Osteocyte (in vitro differentiated cells): ENCODE measurements around the gene ELAC1. TPM values are rescaled to one million over a fixed set of nuclear protein-coding genes. Genes with fewer than 3 reads are reported as not detected.
"Not testable (repeated sequence)": the region's sequence is repeated elsewhere in the genome, so short reads cannot be mapped to it uniquely, and the experiment has no call there.

ENCODE experiments used
- DNase-seq: peaks from one replicate; pipeline ENCODE4 v3.0.0; 2021; ENCODE audit warnings: mixed read lengths; ENCODE audit not compliant: unreplicated experiment; ENCODE audit errors: extremely low spot score
- H3K27ac Mint-ChIP-seq: one replicate; pipeline ENCODE4 v1.8.0; 2021; ENCODE audit warnings: mild to moderate bottlenecking, mixed read lengths; ENCODE audit not compliant: unreplicated experiment
- H3K27me3 Mint-ChIP-seq: one replicate; pipeline ENCODE4 v1.8.0; 2021; ENCODE audit warnings: mixed read lengths; ENCODE audit not compliant: unreplicated experiment
- H3K36me3 Mint-ChIP-seq: one replicate; pipeline ENCODE4 v1.8.0; 2021; ENCODE audit warnings: mixed read lengths; ENCODE audit not compliant: unreplicated experiment
- H3K4me1 Mint-ChIP-seq: one replicate; pipeline ENCODE4 v1.8.0; 2021; ENCODE audit warnings: mixed read lengths; ENCODE audit not compliant: unreplicated experiment
- H3K4me3 Mint-ChIP-seq: one replicate; pipeline ENCODE4 v1.8.0; 2021; ENCODE audit warnings: mild to moderate bottlenecking, moderate library complexity, mixed read lengths; ENCODE audit not compliant: unreplicated experiment
- H3K9me3 Mint-ChIP-seq: one replicate; pipeline ENCODE4 v1.8.0; 2021; ENCODE audit warnings: mixed read lengths; ENCODE audit not compliant: unreplicated experiment
- CTCF ChIP-seq: fragments of 200-600 bp; sonication (generic); IDR thresholded peaks from 2 replicates; pipeline ENCODE4 v1.5.0; 2021; ENCODE audit warnings: antibody characterized with exemption, mild to moderate bottlenecking, moderate library complexity
- total RNA-seq: library from RNA; stranded (reverse); gene quantifications from 2 replicates; pipeline ENCODE4 v1.2.1, GENCODE V29; 2021

ELAC1 gene
- total RNA-seq, 1 donor from 2014 or later: 10.7 TPM

DNA sequence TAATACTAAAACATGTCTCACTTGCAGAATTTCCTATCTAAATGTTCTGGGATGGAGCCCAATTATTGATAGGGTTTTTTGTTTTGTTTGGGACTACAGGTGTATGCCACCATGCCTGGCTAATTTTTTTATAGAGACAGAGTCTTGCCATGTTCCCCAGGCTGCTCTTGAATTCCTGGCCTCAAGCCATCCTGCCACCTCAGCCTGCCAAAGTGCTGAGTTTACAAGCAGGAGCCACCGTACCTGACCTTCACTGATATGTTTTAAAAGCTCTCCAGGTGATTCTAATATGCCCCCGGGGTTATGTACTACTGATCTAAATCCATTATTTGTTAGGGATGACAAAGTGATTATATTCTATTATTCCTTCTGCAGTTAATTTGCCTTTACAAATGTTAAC lies 2.2 kb downstream of the ELAC1 start:
- H3K27ac Mint-ChIP-seq: no peak overlapping the region
- H3K4me3 Mint-ChIP-seq: no peak overlapping the region
- H3K9me3 Mint-ChIP-seq: no peaks in the 10 kb centered on the region

DNA sequence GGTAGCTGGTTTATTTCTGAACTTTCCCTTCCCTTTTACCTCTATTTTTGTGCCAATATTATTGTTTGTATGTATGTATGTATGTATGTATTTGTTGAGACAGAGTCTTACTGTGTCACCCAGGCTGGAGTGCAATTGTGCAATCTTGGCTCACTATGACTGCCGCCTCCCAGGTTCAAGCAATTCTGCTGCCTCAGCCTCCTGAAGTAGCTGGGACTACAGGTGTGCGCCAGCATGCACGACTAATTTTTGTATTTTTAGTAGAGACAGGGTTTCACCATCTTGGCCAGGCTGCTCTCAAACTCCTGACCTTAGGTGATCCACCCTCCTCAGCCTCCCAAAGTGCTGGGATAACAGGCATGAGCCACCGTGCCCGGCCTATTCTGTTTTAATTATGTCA lies 4.6 kb downstream of the ELAC1 start:
- not testable (repeated sequence) for DNase-seq, H3K27ac Mint-ChIP-seq, H3K27me3 Mint-ChIP-seq, H3K9me3 Mint-ChIP-seq, H3K4me3 Mint-ChIP-seq
- Mint-ChIP-seq H3K4me1 (peaks cover 16% of the 10 kb centered on the region), H3K36me3 (peaks cover 24% of the 10 kb centered on the region)

More for the DNA sequence above, 2.2 kb downstream of the ELAC1 start:
- no peak for DNase-seq
- no peak for TF ChIP-seq CTCF
- H3K36me3 Mint-ChIP-seq: peaks cover 5% of the 10 kb centered on the region
- peaks cover 17% of the 10 kb centered on the region for H3K4me1 Mint-ChIP-seq
- H3K27me3 Mint-ChIP-seq: no peaks in the 10 kb centered on the region

DNA sequence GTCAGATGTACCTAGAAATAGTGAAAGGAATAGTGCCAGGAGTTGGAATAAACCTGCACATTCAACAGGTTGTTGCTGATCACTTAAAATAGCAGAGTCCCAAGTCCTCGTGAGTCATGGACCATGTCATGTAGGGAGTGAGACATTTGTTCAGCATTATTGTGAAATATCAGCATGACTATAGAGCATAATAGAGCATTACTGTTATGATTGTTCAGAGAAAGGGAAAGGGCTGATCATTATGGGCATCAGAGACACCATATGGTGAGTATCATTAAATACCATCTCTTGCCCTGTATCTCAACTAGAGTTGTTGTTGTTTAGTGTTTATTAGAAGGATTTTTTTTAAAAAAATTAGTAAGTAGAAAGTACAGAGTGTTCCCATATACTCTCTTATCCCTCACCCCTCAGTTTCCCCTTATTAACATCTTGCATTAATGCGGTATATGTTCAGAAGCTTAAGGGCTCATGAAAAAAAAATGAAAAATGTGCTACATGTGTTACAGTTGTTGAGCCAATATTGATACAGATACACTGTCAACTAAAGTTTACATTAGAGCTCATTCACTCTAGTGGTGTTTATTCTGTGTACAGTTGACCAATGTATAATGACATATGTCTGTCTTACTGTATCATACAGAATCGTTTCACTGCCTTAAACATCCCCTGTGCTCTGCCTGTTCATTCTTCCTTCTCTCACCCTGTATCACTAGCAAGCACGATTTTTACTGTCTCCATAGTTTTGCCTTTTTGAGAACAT lies 5.7 kb downstream of the ELAC1 start:
- DNase-seq: no peak
- Mint-ChIP-seq H3K9me3 (peaks cover 5% of the 10 kb centered on the region), H3K4me1 (peaks cover 12% of the 10 kb centered on the region), H3K36me3 (peaks cover 35% of the 10 kb centered on the region), H3K27me3 (no peaks in the 10 kb centered on the region), H3K4me3 (no peak overlapping the region), H3K27ac (no peak overlapping the region)
- no peak for TF ChIP-seq CTCF

DNA sequence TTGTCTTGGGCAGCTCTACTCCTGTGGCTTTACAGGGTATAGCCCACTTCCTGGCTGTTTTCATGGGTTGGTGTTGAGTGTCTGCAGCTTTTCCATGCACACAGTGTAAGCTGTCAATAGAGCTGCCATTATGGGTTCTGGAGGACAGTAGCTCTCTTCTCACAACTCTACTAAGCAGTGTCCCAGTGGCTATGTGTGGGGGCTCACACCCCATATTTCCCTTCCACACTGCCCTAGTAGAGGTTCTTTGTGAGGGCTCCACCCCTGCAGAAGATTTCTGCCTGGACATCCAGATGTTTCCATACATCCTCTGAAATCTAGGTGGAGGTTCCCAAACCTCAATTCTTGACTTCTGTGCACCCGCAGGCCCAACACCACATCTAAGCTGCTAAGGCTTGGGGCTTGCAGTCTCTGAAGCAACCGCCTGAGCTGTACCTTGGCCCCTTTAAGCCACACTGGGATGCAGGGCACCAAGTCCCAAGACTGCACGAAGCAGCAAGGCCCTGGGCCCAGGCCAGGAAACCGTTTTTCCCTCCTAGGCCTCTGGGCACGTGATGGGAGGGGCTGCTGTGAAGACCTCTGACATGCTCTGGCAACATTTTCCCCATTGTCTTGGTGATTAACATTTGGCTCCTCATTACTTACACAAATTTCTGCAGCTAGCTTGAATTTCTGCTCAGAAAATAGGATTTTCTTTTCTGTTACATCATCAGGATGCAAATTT lies 9.4 kb downstream of the ELAC1 start:
- DNase-seq: no peak
- Mint-ChIP-seq H3K27me3 (no peaks in the 10 kb centered on the region), H3K27ac (no peak overlapping the region), H3K4me3 (no peak overlapping the region), H3K4me1 (no peaks in the 10 kb centered on the region), H3K9me3 (peaks cover 5% of the 10 kb centered on the region), H3K36me3 (peaks cover 43% of the 10 kb centered on the region)
- TF ChIP-seq CTCF: no peak

DNA sequence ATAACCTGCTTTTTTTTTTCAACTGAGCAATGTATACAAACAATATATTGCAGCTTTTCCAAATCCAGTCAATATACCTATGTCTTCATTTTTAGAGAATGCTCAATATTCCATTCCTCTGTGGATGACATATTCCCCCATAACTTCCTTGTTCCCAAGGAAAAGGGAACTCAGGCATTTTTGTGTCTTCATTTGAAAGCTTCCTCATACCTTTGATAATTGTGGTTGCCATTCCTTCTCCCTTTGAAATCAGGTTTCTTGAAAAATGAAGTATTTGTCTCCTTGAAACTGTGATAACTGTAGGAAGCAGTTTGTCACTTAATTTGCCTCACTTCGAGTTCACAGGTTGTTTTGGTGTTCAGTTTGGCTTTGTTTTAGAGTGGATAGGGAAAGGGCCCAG lies 13.5 kb downstream of the ELAC1 start:
- peaks cover 36% of the 10 kb centered on the region for H3K36me3 Mint-ChIP-seq
- no peaks in the 10 kb centered on the region for H3K27me3 Mint-ChIP-seq
- no peak for TF ChIP-seq CTCF
- DNase-seq: no peak
- H3K4me3 Mint-ChIP-seq: no peak overlapping the region
- peaks cover 8% of the 10 kb centered on the region for H3K4me1 Mint-ChIP-seq
- no peak overlapping the region for H3K27ac Mint-ChIP-seq
- H3K9me3 Mint-ChIP-seq: no peaks in the 10 kb centered on the region
